ENCODE results near the gene CERT1.

CERT1 gene

GRCh38 chr5:75468593-75468992, 42.8 kb downstream of the CERT1 start:
- no peak for DNase-seq

DNA sequence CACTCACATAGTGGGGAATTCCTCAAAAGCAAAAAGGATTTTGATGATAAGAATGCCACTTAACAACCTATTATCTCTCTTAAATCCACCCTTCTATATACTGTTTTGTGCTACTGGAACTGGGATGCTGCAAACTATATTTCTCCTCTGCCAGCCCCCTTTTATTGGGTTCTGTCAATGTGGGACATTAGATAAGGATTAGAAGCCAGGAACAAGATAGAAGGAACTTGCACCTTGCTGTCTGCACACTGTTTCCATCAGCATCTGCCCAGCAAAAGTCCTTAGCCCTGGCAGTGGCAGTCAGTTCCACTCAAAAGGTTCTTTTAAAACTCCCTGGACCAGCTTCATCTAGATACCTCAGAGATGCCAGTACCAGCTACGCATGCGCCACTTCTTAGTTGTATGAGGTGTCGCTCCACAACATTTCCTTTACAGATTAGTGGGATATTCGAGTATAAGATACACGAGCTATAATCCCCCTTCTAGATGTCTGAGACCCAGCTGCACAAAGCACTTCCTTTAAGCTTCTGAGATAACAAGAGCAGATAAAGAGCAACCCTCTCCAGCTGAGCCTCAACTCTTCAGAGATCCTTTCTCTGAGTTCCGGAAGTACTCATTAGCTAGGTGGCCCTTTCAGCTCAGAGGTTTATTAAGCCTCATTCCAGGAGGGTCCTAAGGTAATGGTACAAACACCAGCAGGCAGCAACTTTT, 45.3 kb downstream of the CERT1 start:
- DNase-seq: no peak

- DNase-seq: no peak
Observed at GRCh38 chr5:75465480-75465879, 45.9 kb downstream of the CERT1 start.

DNA sequence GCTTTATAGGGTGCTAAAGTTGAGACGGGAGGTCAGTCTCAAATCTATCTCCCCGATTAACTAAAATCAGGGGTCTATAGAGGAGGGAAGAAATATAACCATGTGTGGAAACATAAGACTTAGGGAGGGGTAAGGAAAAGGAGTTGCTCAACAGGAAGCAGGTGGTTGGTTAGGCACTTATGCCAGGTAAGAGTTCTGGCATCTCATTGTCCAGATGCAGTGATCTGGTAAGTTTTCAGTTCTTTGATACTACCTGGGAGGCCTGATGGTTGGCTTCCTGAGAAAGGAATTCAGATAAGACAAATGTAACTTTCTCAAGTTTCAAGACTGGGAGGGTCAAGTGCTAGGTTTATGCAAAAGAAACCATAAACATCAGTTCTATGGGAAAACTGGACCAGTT, 47.7 kb downstream of the CERT1 start:
- peak; percentile 73 for DNase-seq

DNA sequence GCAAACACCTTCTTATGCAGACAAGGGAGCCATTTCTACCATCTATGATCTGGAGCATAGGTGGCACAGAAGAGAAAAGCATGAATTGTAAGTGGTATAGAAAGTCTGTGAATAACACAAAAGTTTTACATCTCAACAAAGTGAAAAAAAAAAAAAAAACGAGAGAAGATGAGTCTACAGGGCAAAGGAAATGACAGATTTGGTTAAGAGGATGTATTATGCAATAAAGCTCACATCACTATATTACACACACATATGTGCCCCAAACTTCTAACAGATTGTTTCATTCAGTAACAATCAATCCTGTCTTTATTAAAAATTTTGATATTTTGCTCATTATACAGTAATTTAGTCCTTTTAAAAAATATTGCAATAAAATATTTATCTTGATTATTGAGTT, 49.8 kb downstream of the CERT1 start:
- peak; percentile 21 for DNase-seq

- peak; percentile 83 for DNase-seq
Observed at GRCh38 chr5:75460942-75461610, 50.4 kb downstream of the CERT1 start.

DNA sequence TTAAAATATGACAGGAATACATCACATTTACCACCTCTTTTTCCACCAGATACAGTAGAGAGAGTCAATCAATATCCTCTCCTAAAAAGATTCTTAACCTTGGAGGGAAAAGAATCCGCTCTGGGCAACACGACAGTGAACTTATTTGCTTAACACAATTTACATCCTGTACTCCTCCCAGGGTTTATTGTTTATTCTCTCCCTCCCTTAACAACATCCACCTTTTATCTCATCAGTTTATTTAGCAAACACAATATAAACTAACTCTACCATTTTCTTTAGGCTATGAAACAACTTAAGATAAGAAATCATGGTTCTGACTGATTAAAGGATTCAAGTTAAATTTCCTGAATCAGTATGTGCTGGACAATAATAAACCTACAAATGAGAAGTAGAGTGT, 50.9 kb downstream of the CERT1 start:
- peak; percentile 69 for DNase-seq

DNA sequence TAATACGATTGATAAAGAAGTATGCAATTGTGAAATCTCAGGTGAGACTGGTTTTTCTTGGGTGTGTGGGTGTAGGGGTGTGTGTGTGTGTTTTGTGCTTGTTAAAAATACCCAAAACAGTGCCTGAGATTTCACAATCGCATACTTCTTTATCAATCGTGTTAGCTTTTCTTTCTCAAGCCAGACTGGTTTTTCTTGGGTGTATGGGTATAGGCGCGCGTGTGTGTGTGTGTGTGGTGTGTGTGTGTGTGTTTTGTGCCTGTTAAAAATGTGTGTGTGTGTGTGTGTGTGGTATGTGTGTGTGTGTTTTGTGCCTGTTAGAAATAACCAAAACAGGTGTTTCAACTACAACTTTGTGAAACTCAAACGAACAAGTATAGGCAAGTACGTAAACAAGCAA, 53.7 kb downstream of the CERT1 start:
- DNase-seq: no peak

GRCh38 chr5:75457161-75457560, 54.3 kb downstream of the CERT1 start:
- DNase-seq: no peak

DNA sequence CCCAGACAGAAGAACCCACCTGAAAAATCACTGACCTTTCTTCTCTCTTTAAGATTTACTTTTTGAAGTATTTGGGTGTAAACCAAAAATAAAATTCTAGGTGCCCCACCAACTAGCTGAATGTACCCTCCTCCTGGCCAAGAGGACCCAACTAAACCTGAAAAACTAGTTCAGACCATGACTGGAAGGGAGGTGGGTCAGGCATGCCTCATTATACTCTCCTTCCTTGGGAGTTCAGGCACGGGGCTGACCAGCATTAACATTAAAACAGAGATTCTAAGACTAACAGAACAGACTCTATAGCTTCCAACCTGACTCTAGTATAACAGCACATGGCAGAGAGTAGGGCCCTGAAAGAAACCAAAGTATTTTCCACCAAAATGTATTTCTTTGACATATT, 61.4 kb downstream of the CERT1 start:
- peak; percentile 19 for DNase-seq

DNA sequence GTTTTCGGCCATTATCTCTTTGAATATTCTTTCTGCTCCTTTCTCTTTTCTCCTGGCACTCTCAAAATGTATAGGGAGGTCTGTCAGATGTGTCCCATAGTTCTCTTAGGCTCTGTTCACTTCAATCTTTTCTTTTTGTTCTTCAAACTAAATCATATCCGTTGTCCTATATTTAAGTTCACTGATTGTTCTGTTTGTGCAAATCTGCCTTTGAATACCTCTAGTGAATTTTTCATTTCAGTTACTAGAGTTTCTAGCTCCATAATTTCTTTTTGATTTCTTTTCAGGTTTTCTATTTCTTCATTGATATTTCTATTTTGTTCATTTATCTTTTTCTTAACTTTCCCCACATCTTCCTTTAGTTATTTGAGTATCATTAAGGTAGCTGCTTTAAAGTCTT, 65.4 kb downstream of the CERT1 start:
- no peak for DNase-seq

GRCh38 chr5:75441560-75441959, 69.9 kb downstream of the CERT1 start:
- no peak for DNase-seq

DNA sequence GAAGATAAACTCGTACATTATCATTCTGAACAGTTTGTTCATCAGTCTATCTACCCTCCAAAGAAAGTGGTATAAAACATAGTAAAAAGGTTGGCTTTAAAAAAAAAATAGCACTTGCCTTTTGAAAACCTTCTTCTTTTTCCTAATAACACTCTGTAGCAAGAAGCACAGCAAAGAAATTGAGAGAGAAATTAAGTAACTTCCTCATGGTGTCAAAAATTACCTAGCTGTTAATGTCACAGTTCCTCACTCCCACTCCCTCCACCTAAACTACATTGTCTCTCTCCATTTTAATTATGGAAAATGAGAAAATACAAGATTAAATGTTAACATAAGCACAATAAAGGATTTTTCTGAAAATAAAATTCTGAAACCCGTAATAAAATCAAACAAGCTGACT, 72.2 kb downstream of the CERT1 start:
- no peak for DNase-seq

DNA sequence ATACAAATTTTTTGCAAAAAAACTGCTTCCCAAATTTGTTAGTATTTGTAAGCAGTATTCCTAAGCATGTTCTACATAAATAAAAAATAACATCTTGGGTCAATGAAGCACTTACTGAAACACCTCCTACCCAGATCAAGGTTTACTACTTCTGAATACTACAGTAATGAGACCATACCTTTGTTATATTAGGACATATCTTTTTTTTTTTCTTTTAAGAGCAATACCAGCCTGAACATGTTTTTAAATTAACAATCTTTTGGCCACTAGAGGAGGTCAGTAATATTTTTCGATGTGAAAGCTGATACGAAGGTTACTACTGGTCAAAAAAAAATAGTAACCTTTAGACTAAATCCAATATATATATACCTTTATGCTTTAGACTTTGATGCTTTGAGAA, 72.7 kb downstream of the CERT1 start:
- no peak for DNase-seq

DNA sequence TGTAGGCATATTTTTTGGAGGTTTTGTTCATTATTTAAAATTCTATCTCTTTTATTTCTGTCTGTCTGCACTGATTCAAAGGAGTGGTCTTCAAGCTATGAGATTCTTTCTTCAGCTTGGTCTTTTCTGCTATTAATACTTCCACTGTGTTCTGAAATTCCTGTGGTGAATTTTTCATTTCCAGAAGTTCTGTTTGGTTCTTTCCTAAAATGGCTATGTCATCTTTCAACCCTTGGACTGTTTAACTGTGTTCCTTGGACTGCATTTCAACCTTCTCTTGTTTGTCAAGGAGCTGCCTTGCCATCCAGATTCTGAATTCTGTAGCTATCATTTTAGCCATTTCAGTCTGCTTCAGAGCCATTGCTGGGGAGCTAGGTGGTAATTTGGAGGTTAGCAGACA, 76.3 kb downstream of the CERT1 start:
- no peak for DNase-seq

- DNase-seq: no peak
Observed at GRCh38 chr5:75433814-75434506, 77.5 kb downstream of the CERT1 start.

DNA sequence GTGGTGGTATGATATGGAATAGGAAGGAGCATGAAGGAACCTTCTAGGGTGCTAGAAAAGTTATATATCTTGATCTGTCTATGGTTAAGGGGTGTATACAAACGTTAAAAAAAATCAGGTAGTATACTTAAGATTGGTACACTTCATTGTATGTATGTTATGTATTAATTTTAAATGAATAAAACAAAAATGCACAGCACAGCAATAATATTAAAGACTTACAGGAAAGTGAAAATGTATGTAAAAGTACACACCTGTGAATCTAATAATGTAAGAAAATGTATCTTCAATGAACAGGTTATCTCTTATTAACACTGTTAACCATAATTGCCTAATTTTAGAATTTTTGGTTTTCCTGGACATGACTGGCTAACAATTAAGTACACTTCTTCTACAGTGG, 97.2 kb downstream of the CERT1 start:
- DNase-seq: no peak

GRCh38 chr5:75412111-75412990, 99.1 kb downstream of the CERT1 start:
- DNase-seq: peak; percentile 87

GRCh38 chr5:75405296-75405695, 106.1 kb downstream of the CERT1 start:
- DNase-seq: peak; percentile 62

GRCh38 chr5:75395277-75395676, 116.2 kb downstream of the CERT1 start:
- DNase-seq: no peak

GRCh38 chr5:75389430-75389829, 122.0 kb downstream of the CERT1 start:
- DNase-seq: no peak

- no peak for DNase-seq
Observed at GRCh38 chr5:75387806-75388205, 123.6 kb downstream of the CERT1 start.

GRCh38 chr5:75384218-75384617, 127.2 kb downstream of the CERT1 start:
- DNase-seq: no peak
